ENCODE measurements around the gene PGPEP1. TPM values are rescaled to one million over a fixed set of nuclear protein-coding genes. Genes with fewer than 3 reads are reported as not detected.
A peak's percentile ranks its signal among the peaks of the same experiment; 100 is the strongest.

The PGPEP1 gene
- total RNA-seq, 1 experiment from 2014 or later = 27.9 TPM

GRCh38 chr19:18326772-18327171, 13.6 kb upstream of the PGPEP1 start:
- no peaks in the 10 kb centered on the region for H3K27me3 Mint-ChIP-seq (ENCODE audit: unreplicated experiment)
- H3K27ac Mint-ChIP-seq (ENCODE audit: unreplicated experiment) = no peak overlapping the region
- no TSS peak for BruUV-seq (replicated peaks)
- TF ChIP-seq, protein P1, sequence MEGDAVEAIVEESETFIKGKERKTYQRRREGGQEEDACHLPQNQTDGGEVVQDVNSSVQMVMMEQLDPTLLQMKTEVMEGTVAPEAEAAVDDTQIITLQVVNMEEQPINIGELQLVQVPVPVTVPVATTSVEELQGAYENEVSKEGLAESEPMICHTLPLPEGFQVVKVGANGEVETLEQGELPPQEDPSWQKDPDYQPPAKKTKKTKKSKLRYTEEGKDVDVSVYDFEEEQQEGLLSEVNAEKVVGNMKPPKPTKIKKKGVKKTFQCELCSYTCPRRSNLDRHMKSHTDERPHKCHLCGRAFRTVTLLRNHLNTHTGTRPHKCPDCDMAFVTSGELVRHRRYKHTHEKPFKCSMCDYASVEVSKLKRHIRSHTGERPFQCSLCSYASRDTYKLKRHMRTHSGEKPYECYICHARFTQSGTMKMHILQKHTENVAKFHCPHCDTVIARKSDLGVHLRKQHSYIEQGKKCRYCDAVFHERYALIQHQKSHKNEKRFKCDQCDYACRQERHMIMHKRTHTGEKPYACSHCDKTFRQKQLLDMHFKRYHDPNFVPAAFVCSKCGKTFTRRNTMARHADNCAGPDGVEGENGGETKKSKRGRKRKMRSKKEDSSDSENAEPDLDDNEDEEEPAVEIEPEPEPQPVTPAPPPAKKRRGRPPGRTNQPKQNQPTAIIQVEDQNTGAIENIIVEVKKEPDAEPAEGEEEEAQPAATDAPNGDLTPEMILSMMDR (IDR thresholded peaks at IDR 0.05; ENCODE audit: unreplicated experiment) = no peak
- intact Hi-C loops (cut with micrococcal nuclease; ENCODE audit: unreplicated experiment) = no loop called here
- H3K9me3 Mint-ChIP-seq (ENCODE audit: low read depth, unreplicated experiment) = no peaks in the 10 kb centered on the region
- DNase-seq = no peak
- CTCF ChIA-PET = interaction anchor here (1.3 kb wide), 1 partner anchor 47 kb away, joined by 4 read pairs; no protein-coding TSS in a partner anchor
- H3K36me3 Mint-ChIP-seq (ENCODE audit: insufficient read depth, unreplicated experiment) = peaks cover 20% of the 10 kb centered on the region
- peaks cover 19% of the 10 kb centered on the region for H3K4me1 Mint-ChIP-seq (ENCODE audit: low read depth, unreplicated experiment)
- H3K4me3 Mint-ChIP-seq (ENCODE audit: low read depth, unreplicated experiment) = no peak overlapping the region

DNA sequence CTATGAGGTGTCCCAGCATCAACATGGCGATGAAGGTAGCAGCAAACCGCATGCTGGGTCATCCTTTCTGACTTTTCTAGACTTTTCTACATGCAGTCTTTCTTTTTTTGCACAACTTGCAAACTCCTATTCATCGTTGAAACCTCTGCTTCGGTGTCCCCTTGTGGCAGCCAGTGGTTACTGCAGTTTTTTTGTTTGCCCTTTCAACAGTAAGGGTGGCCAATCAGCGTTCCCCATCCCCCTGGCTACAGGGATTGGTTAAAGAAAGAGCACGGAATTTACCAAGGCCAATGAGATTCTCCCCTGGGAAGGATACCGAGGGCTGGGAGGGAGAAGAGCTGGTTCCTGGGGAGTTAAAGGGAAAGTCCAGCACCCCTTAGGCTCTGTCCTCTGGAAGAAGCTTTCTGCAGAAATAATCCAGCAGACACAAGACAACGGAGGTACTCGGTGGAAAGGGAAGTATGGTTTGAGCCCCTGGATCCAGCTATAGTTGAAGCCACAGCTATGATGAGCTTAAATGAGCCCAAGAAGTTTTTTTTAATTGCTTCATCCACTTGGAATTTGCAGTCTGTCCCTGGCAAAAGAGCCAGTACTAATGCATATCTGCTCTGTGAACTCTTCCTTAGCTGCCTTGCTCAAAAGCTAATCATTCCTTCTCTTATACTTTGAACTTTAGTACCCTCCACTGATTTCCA, 11.9 kb upstream of the PGPEP1 start:
- H3K9me3 Mint-ChIP-seq (ENCODE audit: low read depth, unreplicated experiment) = no peaks in the 10 kb centered on the region
- CTCF ChIA-PET = interaction anchor here (0.6 to 2.9 kb wide), 9 partner anchors 11 to 120 kb away, joined by 3 to 31 read pairs (median 4); a partner anchor contains a TSS
- TF ChIP-seq, protein P1 (IDR thresholded peaks at IDR 0.05; ENCODE audit: unreplicated experiment) = peak; percentile 45
- H3K27ac Mint-ChIP-seq (ENCODE audit: unreplicated experiment) = peak overlapping the region; percentile 76
- intact Hi-C loops (cut with micrococcal nuclease; ENCODE audit: unreplicated experiment) = no loop called here
- BruUV-seq (replicated peaks) = no TSS peak
- H3K4me3 Mint-ChIP-seq (ENCODE audit: low read depth, unreplicated experiment) = peak overlapping the region; percentile 39
- peaks cover 6% of the 10 kb centered on the region for H3K4me1 Mint-ChIP-seq (ENCODE audit: low read depth, unreplicated experiment)
- H3K27me3 Mint-ChIP-seq (ENCODE audit: unreplicated experiment) = no peaks in the 10 kb centered on the region
- peaks cover 5% of the 10 kb centered on the region for H3K36me3 Mint-ChIP-seq (ENCODE audit: insufficient read depth, unreplicated experiment)
- peak; percentile 79 for DNase-seq

DNA sequence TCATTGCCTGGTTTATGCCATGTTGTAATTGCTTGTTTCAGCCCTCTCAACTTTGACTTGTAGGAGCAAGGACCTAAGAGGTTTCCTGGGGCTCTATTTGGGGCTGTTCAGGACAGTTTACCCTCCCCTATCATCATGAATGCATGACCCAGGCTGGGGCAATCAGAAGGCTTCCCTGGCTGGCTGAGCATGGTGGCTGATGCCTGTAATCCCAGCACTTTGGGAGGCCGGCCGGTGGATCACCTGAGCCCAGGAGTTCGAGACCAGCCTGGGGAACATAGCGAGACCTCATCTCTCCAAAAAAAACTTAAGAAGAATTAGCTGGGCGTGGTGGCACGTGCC, 11.4 kb upstream of the PGPEP1 start:
- H3K4me1 Mint-ChIP-seq (ENCODE audit: low read depth, unreplicated experiment) = peaks cover 1% of the 10 kb centered on the region
- H3K27me3 Mint-ChIP-seq (ENCODE audit: unreplicated experiment) = no peaks in the 10 kb centered on the region
- BruUV-seq (replicated peaks) = no TSS peak

DNA sequence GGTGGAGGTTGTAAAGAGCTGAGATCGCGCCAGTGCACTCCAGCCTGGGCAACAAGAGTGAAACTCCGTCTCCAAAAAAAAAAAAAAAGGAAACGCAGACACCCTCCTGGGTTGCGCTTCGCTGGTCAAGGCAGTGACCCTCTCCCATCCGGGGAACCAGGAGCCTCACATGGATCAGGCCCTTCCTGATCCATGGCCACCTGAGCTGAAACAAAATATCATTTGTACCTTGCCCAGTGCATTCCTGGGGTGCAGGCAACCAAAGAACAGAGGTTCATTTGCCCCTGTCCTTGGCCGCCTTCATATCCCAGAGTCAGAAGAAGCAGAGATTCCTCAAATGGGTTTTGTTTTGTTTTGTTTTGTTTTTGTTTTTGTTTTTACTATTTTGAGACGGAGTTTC, 9.5 kb upstream of the PGPEP1 start:
- CTCF ChIA-PET = interaction anchor here (0.9 to 2.9 kb wide), 2 partner anchors 26 to 51 kb away, joined by 3 to 31 read pairs; no protein-coding TSS in a partner anchor
- TF ChIP-seq, protein P1 (IDR thresholded peaks at IDR 0.05; ENCODE audit: unreplicated experiment) = no peak
- no peak for DNase-seq
- no TSS peak for BruUV-seq (replicated peaks)
- intact Hi-C loops (cut with micrococcal nuclease; ENCODE audit: unreplicated experiment) = no loop called here
- no peaks in the 10 kb centered on the region for H3K9me3 Mint-ChIP-seq (ENCODE audit: low read depth, unreplicated experiment)
- H3K36me3 Mint-ChIP-seq (ENCODE audit: insufficient read depth, unreplicated experiment) = peaks cover 5% of the 10 kb centered on the region
- no peak overlapping the region for H3K27ac Mint-ChIP-seq (ENCODE audit: unreplicated experiment)
- no peaks in the 10 kb centered on the region for H3K27me3 Mint-ChIP-seq (ENCODE audit: unreplicated experiment)
- H3K4me1 Mint-ChIP-seq (ENCODE audit: low read depth, unreplicated experiment) = no peaks in the 10 kb centered on the region
- no peak overlapping the region for H3K4me3 Mint-ChIP-seq (ENCODE audit: low read depth, unreplicated experiment)

More for the DNA sequence above, 11.4 kb upstream of the PGPEP1 start:
- Mint-ChIP-seq H3K9me3 (ENCODE audit: low read depth, unreplicated experiment) (no peaks in the 10 kb centered on the region), H3K4me3 (ENCODE audit: low read depth, unreplicated experiment) (peak overlapping the region; percentile 39), H3K27ac (ENCODE audit: unreplicated experiment) (no peak overlapping the region), H3K36me3 (ENCODE audit: insufficient read depth, unreplicated experiment) (peaks cover 5% of the 10 kb centered on the region)
- intact Hi-C loops (cut with micrococcal nuclease; ENCODE audit: unreplicated experiment) = no loop called here
- TF ChIP-seq, protein P1 (IDR thresholded peaks at IDR 0.05; ENCODE audit: unreplicated experiment) = no peak
- CTCF ChIA-PET = interaction anchor here (0.6 to 2.9 kb wide), 9 partner anchors 10 to 120 kb away, joined by 3 to 31 read pairs (median 4); a partner anchor contains a TSS
- DNase-seq = no peak
